ENCODE data around the gene EYA2.

Gene EYA2

DNA sequence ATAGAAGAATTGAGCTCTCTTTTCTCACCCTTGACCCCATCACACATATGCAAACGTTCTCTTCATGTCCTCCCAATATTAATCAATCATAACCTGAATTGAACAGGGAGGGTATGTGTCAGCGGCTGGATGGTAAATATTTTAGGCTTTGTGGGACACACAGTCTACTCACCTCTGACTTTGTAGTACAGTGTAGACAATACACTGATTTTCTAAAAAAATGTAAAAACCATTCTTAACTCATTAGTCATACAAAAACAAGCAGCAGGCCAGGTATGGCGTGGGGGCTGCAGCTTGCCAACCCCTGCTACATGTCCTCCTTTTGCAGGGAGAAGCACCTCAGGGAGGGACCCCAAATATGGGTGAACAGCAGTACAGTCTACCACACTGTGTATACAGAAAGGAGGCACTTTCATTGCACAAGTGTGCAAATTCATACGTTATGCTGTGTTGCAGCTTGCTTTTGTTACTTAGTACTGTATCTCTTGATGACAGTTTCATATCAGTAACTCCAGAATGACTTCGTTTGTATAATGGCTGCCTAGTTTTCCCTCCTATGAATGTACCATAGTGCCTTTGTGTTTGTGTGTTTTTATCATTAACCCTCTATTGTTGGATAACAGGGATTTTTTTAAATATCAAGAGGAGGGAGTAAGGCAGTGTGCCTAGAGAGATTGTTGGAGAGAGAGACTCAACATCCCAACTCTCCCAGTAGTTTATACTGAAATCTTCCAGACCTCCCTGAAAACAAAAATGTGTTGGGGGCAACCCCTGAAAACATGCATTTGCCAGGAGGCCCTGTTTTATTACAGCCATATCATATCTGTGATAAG lies 247.5 kb downstream of the EYA2 start:
- no peak for DNase-seq (ENCODE audit: low spot score)

GRCh38 chr20:47142774-47143170 lies 248.1 kb downstream of the EYA2 start:
- no peak for DNase-seq (ENCODE audit: low spot score)

DNA sequence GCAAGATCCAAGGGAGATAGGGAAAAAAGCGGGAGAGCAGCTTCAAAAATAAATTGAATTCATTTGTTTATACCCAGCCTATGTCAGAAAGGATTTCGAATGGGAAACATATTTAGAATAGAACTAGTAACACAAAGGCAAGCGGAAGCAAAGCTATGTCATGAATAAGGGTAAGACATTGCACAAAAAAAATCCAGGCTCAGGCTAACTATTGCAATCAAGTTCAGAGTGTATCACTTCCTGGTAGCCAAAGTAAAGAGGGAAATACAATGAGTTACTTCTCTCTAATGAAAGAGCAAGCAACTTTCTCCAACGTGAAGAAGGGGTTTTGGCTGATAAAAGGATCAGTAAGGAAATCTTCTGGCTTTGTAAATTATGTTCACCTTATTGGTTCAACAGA lies 249.0 kb downstream of the EYA2 start:
- DNase-seq (ENCODE audit: low spot score): no peak

- DNase-seq (ENCODE audit: low spot score): no peak
Measured at GRCh38 chr20:47144463-47144862, 249.8 kb downstream of the EYA2 start.

DNA sequence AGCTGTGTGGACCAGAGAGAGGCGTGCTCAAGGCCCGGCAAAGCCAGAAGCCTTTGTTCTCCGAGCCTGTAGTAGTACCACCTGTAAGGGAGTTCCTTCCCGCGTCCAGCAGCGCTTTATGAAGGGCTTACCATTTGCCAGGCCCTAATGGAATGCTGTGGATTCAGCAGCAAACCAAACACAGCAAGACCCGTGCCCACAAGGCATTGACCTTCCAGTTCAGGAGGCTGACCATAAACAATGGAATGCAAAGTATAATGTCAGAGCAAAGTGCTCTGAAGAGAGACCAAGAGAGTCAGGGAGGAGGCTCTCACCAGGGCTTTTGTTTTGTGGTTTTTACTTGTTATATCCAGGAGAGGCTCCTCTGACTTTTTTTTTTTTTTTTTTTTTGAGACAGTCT lies 252.0 kb downstream of the EYA2 start:
- DNase-seq (ENCODE audit: low spot score): no peak

GRCh38 chr20:47148059-47148458 lies 253.4 kb downstream of the EYA2 start:
- no peak for DNase-seq (ENCODE audit: low spot score)

DNA sequence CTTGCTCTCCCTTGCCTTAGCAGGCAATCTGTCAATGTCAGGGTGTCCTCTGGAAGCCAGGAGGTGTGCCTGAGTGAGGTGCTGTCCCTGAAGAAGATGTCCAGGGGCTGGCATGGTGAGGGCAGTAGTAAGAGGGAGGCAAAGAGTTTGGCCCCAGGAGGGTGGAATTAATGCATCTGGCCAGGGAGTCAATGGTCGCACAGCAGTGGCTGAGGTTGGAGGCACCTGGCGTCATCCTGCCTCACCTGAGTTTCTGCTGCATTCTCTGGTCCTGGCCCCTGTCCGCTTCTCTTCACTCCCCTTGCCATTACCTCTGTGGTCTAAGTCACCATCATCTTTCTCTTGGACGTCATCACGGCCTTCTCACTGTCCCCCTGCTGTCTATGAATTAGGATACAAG lies 255.3 kb downstream of the EYA2 start:
- no peak for DNase-seq (ENCODE audit: low spot score)

GRCh38 chr20:47150403-47151152 lies 255.9 kb downstream of the EYA2 start:
- DNase-seq (ENCODE audit: low spot score): no peak

DNA sequence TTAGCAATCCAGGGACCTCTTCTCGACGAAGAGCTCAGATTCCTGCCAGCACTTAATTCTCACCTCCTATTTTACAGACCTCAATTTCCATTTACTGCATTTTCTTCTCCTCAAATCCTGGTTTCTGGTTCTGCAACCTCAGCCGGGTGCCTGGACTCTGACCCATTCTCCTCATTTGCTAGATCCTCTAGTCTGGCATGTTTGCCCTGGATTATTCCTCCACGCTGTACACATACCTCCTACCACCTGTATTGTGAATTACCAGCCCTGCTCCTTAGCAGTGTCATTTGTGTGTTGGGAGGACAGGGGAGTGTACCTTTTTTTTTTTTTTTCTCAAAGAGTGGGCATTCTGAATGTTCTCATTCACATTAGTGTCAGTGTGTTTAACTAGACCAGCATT lies 257.4 kb downstream of the EYA2 start:
- DNase-seq (ENCODE audit: low spot score): no peak

DNA sequence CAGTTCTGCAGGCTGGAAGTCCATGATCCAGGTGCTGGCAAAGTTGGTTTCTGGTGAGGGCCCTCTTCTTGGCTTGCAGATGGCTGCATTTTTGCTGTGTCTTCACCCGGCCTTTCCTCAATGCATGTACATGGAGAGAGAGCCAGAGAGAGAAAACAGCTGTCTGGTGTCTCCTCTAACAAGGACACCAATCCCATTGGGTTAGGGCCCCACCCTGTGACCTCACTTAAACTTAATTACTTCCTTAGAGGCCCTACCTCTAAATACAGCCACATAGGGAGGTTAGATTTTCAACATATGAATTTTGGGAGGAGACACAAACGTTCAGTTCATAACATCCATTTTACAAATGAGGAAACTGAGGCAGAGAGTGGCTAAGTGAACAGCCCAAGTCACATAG lies 259.4 kb downstream of the EYA2 start:
- no peak for DNase-seq (ENCODE audit: low spot score)

- no peak for DNase-seq (ENCODE audit: low spot score)
Measured at GRCh38 chr20:47156301-47157137, 261.9 kb downstream of the EYA2 start.

DNA sequence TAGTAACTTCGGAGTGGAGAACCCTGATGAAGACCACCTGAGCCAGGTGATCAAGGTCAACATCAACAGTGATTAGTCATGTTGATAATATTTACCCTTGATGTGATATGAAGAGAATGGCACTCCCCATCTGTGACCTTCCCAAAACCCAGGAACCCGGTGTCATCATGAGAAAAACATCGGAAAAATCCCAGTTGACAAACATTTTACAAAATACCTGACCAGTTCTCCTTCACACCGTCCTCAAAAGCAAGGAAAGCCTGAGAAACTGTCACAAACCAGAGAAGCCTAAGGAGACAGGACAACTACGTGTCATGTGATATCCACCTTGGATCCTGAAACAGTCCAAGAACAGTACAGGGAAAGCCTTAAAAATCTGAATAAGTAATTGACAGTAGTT lies 264.5 kb downstream of the EYA2 start:
- no peak for DNase-seq (ENCODE audit: low spot score)

- DNase-seq (ENCODE audit: low spot score): no peak
Measured at GRCh38 chr20:47160240-47160639, 265.6 kb downstream of the EYA2 start.

GRCh38 chr20:47160992-47161391 lies 266.3 kb downstream of the EYA2 start:
- DNase-seq (ENCODE audit: low spot score): no peak

DNA sequence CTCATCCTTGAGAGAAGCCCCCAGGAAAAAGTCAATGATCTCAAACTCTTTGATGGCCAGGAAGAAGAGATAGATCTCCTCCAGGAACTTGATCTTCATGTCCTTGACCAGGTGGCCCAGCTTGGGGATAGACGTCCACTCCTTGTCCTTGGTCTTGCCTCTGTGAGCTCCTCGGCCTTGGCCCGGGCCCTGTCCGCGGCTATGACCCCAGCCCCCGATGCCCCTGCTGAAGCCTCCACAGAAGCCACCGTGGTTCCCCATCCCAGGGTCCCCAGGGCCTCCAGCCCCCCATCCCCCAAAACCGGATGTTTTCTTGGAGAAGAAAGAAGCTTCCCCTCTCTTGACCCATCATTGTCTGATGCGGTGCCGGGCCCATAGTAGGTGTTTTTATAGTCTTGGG lies 266.8 kb downstream of the EYA2 start:
- DNase-seq (ENCODE audit: low spot score): no peak

DNA sequence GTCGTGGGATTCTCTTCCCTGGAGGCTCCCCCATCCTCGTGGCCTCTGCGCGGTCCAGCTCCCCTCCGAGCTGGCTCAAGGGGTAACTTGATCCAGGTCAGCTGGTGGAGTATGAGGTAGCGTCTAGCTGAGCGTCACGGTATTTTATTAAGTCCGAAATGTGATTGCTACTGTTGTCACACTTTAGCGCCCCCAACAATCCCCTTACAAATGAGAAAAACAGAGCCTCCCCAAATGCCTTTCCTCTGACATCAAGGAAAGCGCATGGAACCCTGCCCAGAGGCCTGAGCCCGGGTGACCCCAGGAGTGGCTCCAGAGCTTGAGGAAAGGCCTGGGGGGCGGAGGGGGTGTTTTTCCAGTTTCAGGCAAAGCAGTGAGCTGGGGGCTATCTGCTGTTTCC lies 269.5 kb downstream of the EYA2 start:
- no peak for DNase-seq (ENCODE audit: low spot score)

DNA sequence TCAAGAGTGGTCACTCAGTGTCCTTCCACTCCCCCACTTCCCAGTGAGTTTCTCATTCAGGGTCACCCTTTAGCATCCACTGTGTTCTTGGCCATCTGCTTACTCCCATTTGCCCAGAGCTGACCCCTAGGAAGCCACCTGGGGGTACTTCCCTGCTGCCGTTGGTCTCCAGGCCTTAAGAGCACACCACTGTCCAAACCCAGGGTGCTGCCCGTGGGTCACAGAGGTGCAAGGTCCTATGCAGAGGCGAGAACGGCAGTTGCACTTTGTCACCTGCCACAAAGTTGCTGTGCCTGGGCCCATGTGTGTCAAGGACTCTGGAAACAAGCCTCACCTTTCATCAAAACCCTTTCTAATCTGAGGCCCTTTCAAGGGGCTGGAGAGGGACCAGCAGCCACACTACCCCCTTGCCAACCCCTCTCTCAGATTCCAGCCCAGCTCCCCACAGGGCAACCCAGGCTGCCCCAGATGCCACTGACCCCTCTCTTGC lies 270.8 kb downstream of the EYA2 start:
- no peak for DNase-seq (ENCODE audit: low spot score)

- DNase-seq (ENCODE audit: low spot score): no peak
Measured at GRCh38 chr20:47167846-47168245, 273.2 kb downstream of the EYA2 start.

GRCh38 chr20:47172579-47172978 lies 277.9 kb downstream of the EYA2 start:
- no peak for DNase-seq (ENCODE audit: low spot score)

DNA sequence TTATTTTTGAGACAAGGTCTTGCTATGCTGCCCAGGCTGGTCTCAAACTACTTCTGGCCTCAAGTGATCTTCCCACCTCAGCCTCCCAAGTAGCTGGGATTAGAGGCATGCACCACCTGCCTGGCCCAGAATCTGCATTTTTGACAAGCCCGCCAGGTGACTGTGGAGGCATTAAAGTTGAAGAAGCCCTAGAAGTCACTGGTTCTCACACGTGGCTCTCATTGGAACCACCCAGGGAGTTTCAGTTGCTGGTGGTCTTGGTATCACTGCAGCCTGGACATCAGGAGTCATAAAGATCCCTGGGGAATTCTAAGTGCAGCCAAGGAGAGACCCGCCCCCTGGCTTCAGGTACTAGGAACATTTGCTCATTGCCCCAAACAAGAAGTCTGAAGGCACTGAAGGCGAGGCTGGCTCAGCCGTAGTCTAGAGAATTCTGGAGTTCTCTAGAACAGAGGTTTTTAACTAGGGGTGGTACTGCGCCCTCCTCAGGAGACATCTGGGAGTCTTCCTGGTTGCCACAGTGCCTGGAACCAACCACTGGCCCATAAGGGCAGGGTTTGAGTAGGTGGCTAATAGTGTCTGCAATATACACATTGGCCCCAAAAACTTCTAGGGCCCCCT lies 279.1 kb downstream of the EYA2 start:
- DNase-seq (ENCODE audit: low spot score): no peak

- no peak for DNase-seq (ENCODE audit: low spot score)
Measured at GRCh38 chr20:47174456-47175243, 280.0 kb downstream of the EYA2 start.

Data from CD4-positive, alpha-beta T cell treated with Interleukin-6 at 100 ng/mL for 8 hours (primary cell).